Liver (tissue), 9 donors: ENCODE data around the gene CHRM3. TPM values are rescaled to one million over a fixed set of nuclear protein-coding genes. Genes with fewer than 3 reads are reported as not detected.
A peak's percentile ranks its signal among the peaks of the same experiment; 100 is the strongest.

Source experiments
- DNase-seq: peaks from one replicate; pipeline ENCODE4 v3.0.0-alpha.2; 2017; ENCODE audit warnings: low spot score
- H3K27ac ChIP-seq, 2 donors: one replicate each; pipeline ENCODE4 v1.7.0; 2013; ENCODE audit warnings: inconsistent platforms in 2 of 2, low read length in 2 of 2, control low read depth in 1 of 2, low read depth in 1 of 2, mild to moderate bottlenecking in 1 of 2
- H3K27me3 ChIP-seq, 4 donors: one replicate each; pipeline versions ENCODE4 v1.6.1 to v1.7.0; 2013; ENCODE audit warnings: low read length in 3 of 4, inconsistent platforms in 1 of 4, mild to moderate bottlenecking in 1 of 4, moderate library complexity in 1 of 4; ENCODE audit not compliant: control insufficient read depth in 4 of 4, insufficient read depth in 4 of 4
- H3K36me3 ChIP-seq, 4 donors: one replicate each; pipeline versions ENCODE4 v1.6.1 to v1.7.0; 2013; ENCODE audit warnings: low read length in 3 of 4, mild to moderate bottlenecking in 3 of 4, low read depth in 1 of 4, moderate library complexity in 1 of 4; ENCODE audit not compliant: control insufficient read depth in 4 of 4, insufficient read depth in 3 of 4
- H3K4me1 ChIP-seq, 4 donors: one replicate each; pipeline versions ENCODE4 v1.6.1 to v1.7.0; 2013; ENCODE audit warnings: low read length in 3 of 4, mild to moderate bottlenecking in 3 of 4, moderate library complexity in 1 of 4; ENCODE audit not compliant: control insufficient read depth in 4 of 4, insufficient read depth in 4 of 4
- H3K4me3 ChIP-seq, 3 donors: one replicate each; pipeline versions ENCODE4 v1.6.1 to v1.7.0; 2013; ENCODE audit warnings: low read length in 3 of 3, control low read depth in 1 of 3, low read depth in 1 of 3, mild to moderate bottlenecking in 1 of 3
- H3K9ac ChIP-seq, 2 donors: one replicate each; pipeline ENCODE4 v1.7.0; 2013; ENCODE audit warnings: low read length in 2 of 2, mild to moderate bottlenecking in 2 of 2, moderate library complexity in 2 of 2, control low read depth in 1 of 2, low read depth in 1 of 2
- H3K9me3 ChIP-seq, 4 donors: one replicate each; pipeline versions ENCODE4 v1.6.1 to v1.7.0; 2013; ENCODE audit warnings: low read length in 3 of 4; ENCODE audit not compliant: control insufficient read depth in 4 of 4
- EGR1 ChIP-seq, 2 donors: IDR thresholded peaks; 2 replicates each; pipeline ENCODE4 v1.6.1; 2016 to 2018; ENCODE audit warnings: antibody characterized with exemption in 2 of 2, low read depth in 2 of 2
- FOXA1 ChIP-seq: IDR thresholded peaks from 2 replicates; pipeline ENCODE4 v1.6.1; 2016; ENCODE audit warnings: antibody characterized with exemption
- FOXA2 ChIP-seq: IDR thresholded peaks from 2 replicates; pipeline ENCODE4 v1.6.1; 2016; ENCODE audit warnings: antibody characterized with exemption
- GABPA ChIP-seq, 2 donors: IDR thresholded peaks in 1 of 2; conservative IDR thresholded peaks in 1 of 2; 2 replicates each; pipeline ENCODE4 v1.6.1; 2016; ENCODE audit warnings: antibody characterized with exemption in 2 of 2, mild to moderate bottlenecking in 1 of 2, moderate library complexity in 1 of 2
- HNF4A ChIP-seq, 2 donors: conservative IDR thresholded peaks; 2 replicates each; pipeline ENCODE4 v1.6.1; 2016; ENCODE audit warnings: antibody characterized with exemption in 2 of 2, mild to moderate bottlenecking in 2 of 2
- HNF4G ChIP-seq: IDR thresholded peaks from 2 replicates; pipeline ENCODE4 v1.6.1; 2016; ENCODE audit warnings: antibody characterized with exemption
- JUND ChIP-seq, 2 donors: IDR thresholded peaks; 2 replicates each; pipeline ENCODE4 v1.6.1; 2016; ENCODE audit warnings: antibody characterized with exemption in 2 of 2
- NR2F2 ChIP-seq: IDR thresholded peaks from 2 replicates; pipeline ENCODE4 v1.6.1; 2016; ENCODE audit warnings: antibody characterized with exemption
- RXRA ChIP-seq, 2 donors: IDR thresholded peaks; 2 replicates each; pipeline ENCODE4 v1.6.1; 2017 to 2018; ENCODE audit warnings: antibody characterized with exemption in 2 of 2, mild to moderate bottlenecking in 1 of 2
- SP1 ChIP-seq: IDR thresholded peaks from 2 replicates; pipeline ENCODE4 v1.6.1; 2018; ENCODE audit warnings: antibody characterized with exemption, mild to moderate bottlenecking
- TAF1 ChIP-seq: conservative IDR thresholded peaks from 2 replicates; pipeline ENCODE4 v1.6.1; 2016; ENCODE audit warnings: antibody characterized with exemption, mild to moderate bottlenecking
- YY1 ChIP-seq: IDR thresholded peaks from 2 replicates; pipeline ENCODE4 v1.6.1; 2016; ENCODE audit warnings: antibody characterized with exemption, mild to moderate bottlenecking
- WGBS: extraction: QIAGEN DNeasy Blood & Tissue Kit; methylation state at CpG from one replicate; pipeline ENCODE4 v1.1.7; 2013; 5-methylcytosine and 5-hydroxymethylcytosine counted together
- polyA plus RNA-seq, 2 donors: library from polyadenylated mRNA; stranded (reverse) in 1 of 2; unstranded in 1 of 2; fragments of 200-250 nt in 1 of 2; fragments of >200 nt in 1 of 2; fragmentation: Nextera tagmentation in 1 of 2; extraction: Ambion mirVana in 1 of 2; gene quantifications; one replicate each; pipeline versions ENCODE4 v1.2.1 to v1.2.3, GENCODE V29; 2013 to 2015
- total RNA-seq, 2 donors: library from RNA; depleted of rRNA; stranded (reverse); fragments of >200 nt; gene quantifications; one replicate each; pipeline ENCODE4 v1.2.3, GENCODE V29; 2014
- TF ChIP-seq, protein P1 (sequence below): IDR thresholded peaks from 2 replicates; pipeline ENCODE4 v1.6.1; 2016; ENCODE audit warnings: antibody characterized with exemption
- TF ChIP-seq, protein P2 (sequence below): IDR thresholded peaks from 2 replicates; pipeline ENCODE4 v1.6.1; 2016; ENCODE audit warnings: antibody characterized with exemption
- TF ChIP-seq, protein P3 (sequence below): IDR thresholded peaks from 2 replicates; pipeline ENCODE4 v1.6.1; 2016; ENCODE audit warnings: antibody characterized with exemption
- TF ChIP-seq, protein P4 (sequence below): fragments of 150-350 bp; IDR thresholded peaks from 2 replicates; pipeline ENCODE4 v1.5.1; 2017; ENCODE audit warnings: improper control_type of control experiment, low read depth, low read length; ENCODE audit not compliant: missing input control
- TF ChIP-seq, protein P5 (sequence below): IDR thresholded peaks from 2 replicates; pipeline ENCODE4 v1.6.1; 2016; ENCODE audit warnings: antibody characterized with exemption, mild to moderate bottlenecking
- donor health status: healthy.
- donor health status: healthy.
- donor health status: healthy.
- donor health status: healthy.
- donor health status: healthy.

CHRM3 gene
- total and polyA plus RNA-seq, 4 donors, result 0.09 to 2.3 (median 0.76) TPM

DNA sequence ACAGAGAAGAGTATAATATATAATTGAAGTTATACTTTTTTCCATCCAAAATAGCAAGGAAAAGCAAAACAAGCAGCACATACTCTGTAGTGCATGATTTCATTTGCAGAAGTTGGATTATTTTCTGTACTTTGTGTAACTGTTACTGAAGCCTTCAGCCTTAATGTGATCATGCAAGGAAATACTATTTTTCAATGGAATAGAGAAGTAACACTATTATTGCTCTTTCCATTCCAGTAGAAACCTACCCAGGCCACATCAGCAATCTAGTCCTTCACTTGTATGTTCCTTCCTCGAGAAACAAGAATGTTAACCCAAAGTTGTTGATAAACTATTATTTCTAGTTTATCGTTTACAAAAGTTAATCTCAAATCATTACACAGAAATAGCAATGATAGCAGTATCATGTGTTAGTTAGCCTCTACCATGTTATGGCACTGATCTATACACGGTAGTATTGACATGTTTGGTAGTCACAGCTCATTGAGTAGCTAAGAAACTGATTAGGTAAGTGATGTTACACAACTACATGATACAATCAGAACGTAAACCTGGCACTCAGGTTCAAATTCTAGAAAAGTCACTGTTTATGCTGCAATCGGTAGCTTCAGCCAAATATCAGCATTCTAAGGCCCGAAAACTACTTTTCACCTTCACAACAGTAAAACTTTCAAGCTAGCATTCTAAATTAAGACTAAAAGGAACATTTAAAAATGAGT lies 37.6 kb upstream of the CHRM3 start:
- Histone ChIP-seq H3K27me3 (no peaks in the 10 kb centered on the region), H3K9ac (no peak overlapping the region), H3K27ac (no peak overlapping the region), H3K9me3 (no peaks in the 10 kb centered on the region), H3K4me3 (no peak overlapping the region), H3K4me1 (no peaks in the 10 kb centered on the region), H3K36me3 (no peaks in the 10 kb centered on the region)
- WGBS, result 58% methylated on average over 6 of the region's 6 CpGs
- TF ChIP-seq HNF4A (conservative IDR thresholded peaks at IDR 0.05), result peak; percentile 79 to 95
- TF ChIP-seq, protein P1, sequence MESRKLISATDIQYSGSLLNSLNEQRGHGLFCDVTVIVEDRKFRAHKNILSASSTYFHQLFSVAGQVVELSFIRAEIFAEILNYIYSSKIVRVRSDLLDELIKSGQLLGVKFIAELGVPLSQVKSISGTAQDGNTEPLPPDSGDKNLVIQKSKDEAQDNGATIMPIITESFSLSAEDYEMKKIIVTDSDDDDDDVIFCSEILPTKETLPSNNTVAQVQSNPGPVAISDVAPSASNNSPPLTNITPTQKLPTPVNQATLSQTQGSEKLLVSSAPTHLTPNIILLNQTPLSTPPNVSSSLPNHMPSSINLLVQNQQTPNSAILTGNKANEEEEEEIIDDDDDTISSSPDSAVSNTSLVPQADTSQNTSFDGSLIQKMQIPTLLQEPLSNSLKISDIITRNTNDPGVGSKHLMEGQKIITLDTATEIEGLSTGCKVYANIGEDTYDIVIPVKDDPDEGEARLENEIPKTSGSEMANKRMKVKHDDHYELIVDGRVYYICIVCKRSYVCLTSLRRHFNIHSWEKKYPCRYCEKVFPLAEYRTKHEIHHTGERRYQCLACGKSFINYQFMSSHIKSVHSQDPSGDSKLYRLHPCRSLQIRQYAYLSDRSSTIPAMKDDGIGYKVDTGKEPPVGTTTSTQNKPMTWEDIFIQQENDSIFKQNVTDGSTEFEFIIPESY, result no peak
- peak; percentile 57 for TF ChIP-seq HNF4G
- TF ChIP-seq RXRA (IDR thresholded peaks at IDR 0.05), result peak in 1 of 2 donors; percentile 6
- DNase-seq, result no peak

DNA sequence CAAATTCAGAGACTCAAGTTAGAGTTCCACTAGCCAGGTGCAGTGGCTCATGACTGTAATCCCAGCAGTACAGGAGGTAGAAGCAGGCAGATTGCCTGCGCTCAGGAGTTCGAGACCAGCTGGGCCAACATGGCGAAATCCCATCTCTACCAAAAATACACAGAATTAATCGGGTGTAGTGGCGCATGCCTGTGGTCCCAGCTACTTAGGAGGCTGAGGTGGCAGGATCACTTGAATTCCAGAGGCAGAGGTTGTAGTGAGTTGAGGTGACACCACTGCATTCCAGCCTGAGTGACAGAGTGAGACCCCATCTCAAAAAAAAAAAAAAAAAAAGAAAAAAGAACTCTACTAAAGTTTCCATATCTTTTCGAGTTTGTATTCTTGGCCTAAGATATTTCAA lies 36.7 kb upstream of the CHRM3 start:
- DNase-seq, result no peak
- no peaks in the 10 kb centered on the region for H3K36me3 ChIP-seq
- H3K9ac ChIP-seq, result no peak overlapping the region
- no peak overlapping the region for H3K4me3 ChIP-seq
- H3K4me1 ChIP-seq, result no peaks in the 10 kb centered on the region
- WGBS, result 91% methylated on average over 6 of the region's 6 CpGs
- H3K27ac ChIP-seq, result no peak overlapping the region
- no peak for TF ChIP-seq FOXA1
- TF ChIP-seq NR2F2, result no peak
- no peak for TF ChIP-seq GABPA (IDR thresholded peaks at IDR 0.05 in 1 of 2, conservative IDR thresholded peaks at IDR 0.05 in 1 of 2)
- TF ChIP-seq FOXA2, result no peak
- TF ChIP-seq YY1, result no peak
- no peak for TF ChIP-seq HNF4G
- TF ChIP-seq, protein P2, sequence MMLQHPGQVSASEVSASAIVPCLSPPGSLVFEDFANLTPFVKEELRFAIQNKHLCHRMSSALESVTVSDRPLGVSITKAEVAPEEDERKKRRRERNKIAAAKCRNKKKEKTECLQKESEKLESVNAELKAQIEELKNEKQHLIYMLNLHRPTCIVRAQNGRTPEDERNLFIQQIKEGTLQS, result no peak
- H3K27me3 ChIP-seq, result no peaks in the 10 kb centered on the region
- H3K9me3 ChIP-seq, result no peaks in the 10 kb centered on the region

DNA sequence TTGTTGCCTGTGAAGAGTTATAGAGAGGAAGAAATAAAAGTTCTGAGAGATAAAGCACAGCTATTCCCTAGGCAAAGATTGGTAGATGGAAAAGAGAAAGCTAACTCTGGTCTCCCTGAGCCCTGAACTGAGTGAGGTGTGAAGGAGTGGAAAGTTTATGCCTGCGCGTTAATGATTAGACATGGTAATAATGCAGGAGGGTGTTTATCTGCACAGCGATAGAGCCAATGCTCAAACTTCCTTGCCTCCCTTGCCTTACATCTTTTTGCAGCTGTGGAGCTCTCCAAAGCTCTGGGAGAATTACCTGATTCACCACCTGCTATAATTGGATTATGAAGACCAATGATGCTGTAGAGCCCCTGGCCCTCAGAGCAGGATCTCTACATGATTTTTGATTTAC lies 32.8 kb upstream of the CHRM3 start:
- DNase-seq, result no peak
- Histone ChIP-seq H3K27me3 (no peaks in the 10 kb centered on the region), H3K9ac (no peak overlapping the region), H3K4me1 (no peaks in the 10 kb centered on the region), H3K4me3 (no peak overlapping the region), H3K36me3 (no peaks in the 10 kb centered on the region), H3K27ac (no peak overlapping the region), H3K9me3 (no peaks in the 10 kb centered on the region)
- 56% methylated on average over 3 of the region's 3 CpGs for WGBS
- TF ChIP-seq GABPA (IDR thresholded peaks at IDR 0.05 in 1 of 2, conservative IDR thresholded peaks at IDR 0.05 in 1 of 2), result no peak
- no peak for TF ChIP-seq FOXA2
- TF ChIP-seq SP1, result no peak
- TF ChIP-seq RXRA (IDR thresholded peaks at IDR 0.05), result no peak
- TF ChIP-seq, protein P3, sequence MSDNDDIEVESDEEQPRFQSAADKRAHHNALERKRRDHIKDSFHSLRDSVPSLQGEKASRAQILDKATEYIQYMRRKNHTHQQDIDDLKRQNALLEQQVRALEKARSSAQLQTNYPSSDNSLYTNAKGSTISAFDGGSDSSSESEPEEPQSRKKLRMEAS, result no peak
- TF ChIP-seq JUND (IDR thresholded peaks at IDR 0.05), result no peak
- TF ChIP-seq, protein P4, sequence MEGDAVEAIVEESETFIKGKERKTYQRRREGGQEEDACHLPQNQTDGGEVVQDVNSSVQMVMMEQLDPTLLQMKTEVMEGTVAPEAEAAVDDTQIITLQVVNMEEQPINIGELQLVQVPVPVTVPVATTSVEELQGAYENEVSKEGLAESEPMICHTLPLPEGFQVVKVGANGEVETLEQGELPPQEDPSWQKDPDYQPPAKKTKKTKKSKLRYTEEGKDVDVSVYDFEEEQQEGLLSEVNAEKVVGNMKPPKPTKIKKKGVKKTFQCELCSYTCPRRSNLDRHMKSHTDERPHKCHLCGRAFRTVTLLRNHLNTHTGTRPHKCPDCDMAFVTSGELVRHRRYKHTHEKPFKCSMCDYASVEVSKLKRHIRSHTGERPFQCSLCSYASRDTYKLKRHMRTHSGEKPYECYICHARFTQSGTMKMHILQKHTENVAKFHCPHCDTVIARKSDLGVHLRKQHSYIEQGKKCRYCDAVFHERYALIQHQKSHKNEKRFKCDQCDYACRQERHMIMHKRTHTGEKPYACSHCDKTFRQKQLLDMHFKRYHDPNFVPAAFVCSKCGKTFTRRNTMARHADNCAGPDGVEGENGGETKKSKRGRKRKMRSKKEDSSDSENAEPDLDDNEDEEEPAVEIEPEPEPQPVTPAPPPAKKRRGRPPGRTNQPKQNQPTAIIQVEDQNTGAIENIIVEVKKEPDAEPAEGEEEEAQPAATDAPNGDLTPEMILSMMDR, result no peak
- TF ChIP-seq, protein P1, result no peak
- no peak for TF ChIP-seq HNF4A (conservative IDR thresholded peaks at IDR 0.05)
- TF ChIP-seq, protein P5, sequence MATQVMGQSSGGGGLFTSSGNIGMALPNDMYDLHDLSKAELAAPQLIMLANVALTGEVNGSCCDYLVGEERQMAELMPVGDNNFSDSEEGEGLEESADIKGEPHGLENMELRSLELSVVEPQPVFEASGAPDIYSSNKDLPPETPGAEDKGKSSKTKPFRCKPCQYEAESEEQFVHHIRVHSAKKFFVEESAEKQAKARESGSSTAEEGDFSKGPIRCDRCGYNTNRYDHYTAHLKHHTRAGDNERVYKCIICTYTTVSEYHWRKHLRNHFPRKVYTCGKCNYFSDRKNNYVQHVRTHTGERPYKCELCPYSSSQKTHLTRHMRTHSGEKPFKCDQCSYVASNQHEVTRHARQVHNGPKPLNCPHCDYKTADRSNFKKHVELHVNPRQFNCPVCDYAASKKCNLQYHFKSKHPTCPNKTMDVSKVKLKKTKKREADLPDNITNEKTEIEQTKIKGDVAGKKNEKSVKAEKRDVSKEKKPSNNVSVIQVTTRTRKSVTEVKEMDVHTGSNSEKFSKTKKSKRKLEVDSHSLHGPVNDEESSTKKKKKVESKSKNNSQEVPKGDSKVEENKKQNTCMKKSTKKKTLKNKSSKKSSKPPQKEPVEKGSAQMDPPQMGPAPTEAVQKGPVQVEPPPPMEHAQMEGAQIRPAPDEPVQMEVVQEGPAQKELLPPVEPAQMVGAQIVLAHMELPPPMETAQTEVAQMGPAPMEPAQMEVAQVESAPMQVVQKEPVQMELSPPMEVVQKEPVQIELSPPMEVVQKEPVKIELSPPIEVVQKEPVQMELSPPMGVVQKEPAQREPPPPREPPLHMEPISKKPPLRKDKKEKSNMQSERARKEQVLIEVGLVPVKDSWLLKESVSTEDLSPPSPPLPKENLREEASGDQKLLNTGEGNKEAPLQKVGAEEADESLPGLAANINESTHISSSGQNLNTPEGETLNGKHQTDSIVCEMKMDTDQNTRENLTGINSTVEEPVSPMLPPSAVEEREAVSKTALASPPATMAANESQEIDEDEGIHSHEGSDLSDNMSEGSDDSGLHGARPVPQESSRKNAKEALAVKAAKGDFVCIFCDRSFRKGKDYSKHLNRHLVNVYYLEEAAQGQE, result no peak
- no peak for TF ChIP-seq HNF4G
- TF ChIP-seq TAF1, result no peak
- no peak for TF ChIP-seq FOXA1
- no peak for TF ChIP-seq YY1
- no peak for TF ChIP-seq EGR1 (IDR thresholded peaks at IDR 0.05; ENCODE audit: low read depth in 2 of 2)
